HCT116 (cell line): Measurements from ENCODE around the gene CRIP2. TPM values are rescaled to one million over a fixed set of nuclear protein-coding genes. Genes with fewer than 3 reads are reported as not detected.

Experiments used
- ATAC-seq: fragments of 200-7000 bp; cut with Tn5 transposase; 2 replicates; pipeline ENCODE4 v1.9.1; 2020; ENCODE audit warnings: mild to moderate bottlenecking, moderate library complexity
- BruUV-seq: library from RNA; stranded (reverse); fragments of 400-500 nt; replicated peaks from 2 replicates; lab custom pipeline; 2021; lab: Mats Ljungman, UMichigan
- CTCF ChIA-PET: fragments of 300-600 bp; sonication (Branson Sonifier 250); formaldehyde crosslinking; loops from one replicate; lab custom pipeline; 2021; ENCODE audit warnings: antibody characterized with exemption; lab: Charles Lee
- POLR2A ChIA-PET: fragments of 300-600, 350-600 bp; sonication (Branson Sonifier 250); formaldehyde crosslinking; loops from one replicate; lab custom pipeline; 2021; ENCODE audit warnings: antibody characterized with exemption; lab: Charles Lee
- RAD21 ChIA-PET, 2 experiments: fragments of 300-600 bp; sonication (Branson Sonifier 250); formaldehyde crosslinking; loops; one replicate each; lab custom pipeline; 2023; ENCODE audit warnings: low total read pairs in 2 of 2; ENCODE audit not compliant: uncharacterized antibody in 2 of 2, unreplicated experiment in 2 of 2, low non-redundant PET in 1 of 2; lab: Charles Lee
- DNase-seq: peaks from one replicate; pipeline ENCODE4 v3.0.0-alpha.2; 2010; ENCODE audit warnings: low read depth, low spot score
- H2AFZ ChIP-seq: fragments of 200-600 bp; shearing (Covaris generic), sonication (generic); 2 replicates; pipeline ENCODE4 v1.6.1; 2017; ENCODE audit warnings: low read depth, mixed run types, mixed read lengths, antibody characterized with exemption, low read length; ENCODE audit not compliant: poor library complexity, severe bottlenecking
- H3K27ac ChIP-seq: 2 replicates; pipeline ENCODE4 v1.5.1; 2012; ENCODE audit warnings: low read depth, low read length
- H3K27me3 ChIP-seq: fragments of 200-600 bp; sonication (generic); 2 replicates; pipeline ENCODE4 v1.6.1; 2016; ENCODE audit warnings: mixed run types, low read length, mixed read lengths; ENCODE audit not compliant: insufficient read depth
- H3K36me3 ChIP-seq, 2 experiments: fragments of 200-500 bp in 1 of 2; fragments of 200-600 bp in 1 of 2; sonication (Bioruptor generic) in 1 of 2; sonication (generic) in 1 of 2; 2 replicates each; pipeline versions ENCODE4 v1.5.1 to v1.6.1; 2014 to 2016; ENCODE audit warnings: low read length in 2 of 2, inconsistent platforms in 1 of 2, mixed read lengths in 1 of 2, mixed run types in 1 of 2; ENCODE audit not compliant: insufficient read depth in 2 of 2, control insufficient read depth in 1 of 2
- H3K4me1 ChIP-seq, 2 experiments: fragments of 200-600 bp in 1 of 2; sonication (generic) in 1 of 2; 2 replicates each; pipeline versions ENCODE4 v1.5.1 to v1.6.1; 2012 to 2017; ENCODE audit warnings: low read length in 2 of 2, inconsistent platforms in 1 of 2, mild to moderate bottlenecking in 1 of 2, mixed read lengths in 1 of 2, mixed run types in 1 of 2, moderate library complexity in 1 of 2; ENCODE audit not compliant: insufficient read depth in 2 of 2, control insufficient read depth in 1 of 2
- H3K4me2 ChIP-seq: fragments of 200-600 bp; sonication (generic); 2 replicates; pipeline ENCODE4 v1.6.1; 2017; ENCODE audit warnings: mixed run types, low read length, mixed read lengths
- H3K4me3 ChIP-seq, 2 experiments: fragments of 200-600 bp in 1 of 2; sonication (generic) in 1 of 2; replicated peaks in 1 of 2; 2 replicates each; pipeline ENCODE4 v1.5.1; 2011 to 2016; ENCODE audit warnings: low read length in 2 of 2, control low read depth in 1 of 2, low read depth in 1 of 2, mild to moderate bottlenecking in 1 of 2, mixed read lengths in 1 of 2, mixed run types in 1 of 2
- H3K79me2 ChIP-seq: fragments of 200-600 bp; sonication (generic); 2 replicates; pipeline ENCODE4 v1.6.1; 2017; ENCODE audit warnings: mild to moderate bottlenecking, mixed run types, low read length, moderate library complexity, mixed read lengths; ENCODE audit not compliant: insufficient read depth
- H3K9ac ChIP-seq: fragments of 200-600 bp; sonication (generic); 2 replicates; pipeline ENCODE4 v1.6.1; 2016; ENCODE audit warnings: low read length, mixed read lengths
- H3K9me2 ChIP-seq: fragments of 200-600 bp; sonication (generic), shearing (Covaris generic); 2 replicates; pipeline ENCODE4 v1.6.1; 2017; ENCODE audit warnings: mixed run types, mild to moderate bottlenecking, moderate library complexity; ENCODE audit not compliant: insufficient read depth
- H3K9me3 ChIP-seq, 2 experiments: fragments of 200-500 bp in 1 of 2; fragments of 200-600 bp in 1 of 2; sonication (Bioruptor generic) in 1 of 2; sonication (generic) in 1 of 2; 2 replicates each; pipeline ENCODE4 v1.6.1; 2014 to 2017; ENCODE audit warnings: low read length in 2 of 2, mixed read lengths in 2 of 2, inconsistent platforms in 1 of 2, low read depth in 1 of 2, mild to moderate bottlenecking in 1 of 2, mixed run types in 1 of 2, moderate library complexity in 1 of 2; ENCODE audit not compliant: control insufficient read depth in 1 of 2, insufficient read depth in 1 of 2
- H4K20me1 ChIP-seq: fragments of 200-600 bp; sonication (generic), shearing (Covaris generic); 2 replicates; pipeline ENCODE4 v1.6.1; 2017; ENCODE audit warnings: mixed run types, mild to moderate bottlenecking, moderate library complexity; ENCODE audit not compliant: insufficient read depth
- CTCF ChIP-seq, 3 experiments: fragments of 200-600 bp in 1 of 3; sonication (generic) in 1 of 3; IDR thresholded peaks in 2 of 3; conservative IDR thresholded peaks in 1 of 3; 2 replicates each; pipeline ENCODE4 v1.5.1; 2012 to 2017; ENCODE audit warnings: low read depth in 2 of 3, low read length in 2 of 3, antibody characterized with exemption in 1 of 3, borderline replicate concordance in 1 of 3, control low read depth in 1 of 3, mild to moderate bottlenecking in 1 of 3, mixed read lengths in 1 of 3, mixed run types in 1 of 3, moderate library complexity in 1 of 3; ENCODE audit not compliant: insufficient read depth in 1 of 3
- ELF1 ChIP-seq: IDR thresholded peaks from 2 replicates; pipeline ENCODE4 v1.6.1; 2012; ENCODE audit warnings: low read depth, borderline replicate concordance
- EZH2 ChIP-seq: fragments of 200-600 bp; sonication (generic); IDR thresholded peaks from 2 replicates; pipeline ENCODE4 v1.6.1; 2017; ENCODE audit warnings: antibody characterized with exemption, mixed run types
- EZH2phosphoT487 ChIP-seq: fragments of 200-600 bp; IDR thresholded peaks from 2 replicates; pipeline ENCODE4 v1.6.1; 2018; ENCODE audit warnings: antibody characterized with exemption, borderline replicate concordance
- POLR2A ChIP-seq: IDR thresholded peaks from 2 replicates; pipeline ENCODE4 v1.7.0; 2011; ENCODE audit warnings: borderline replicate concordance; ENCODE audit not compliant: insufficient read depth, insufficient read length; ENCODE audit errors: extremely low read depth
- SIN3A ChIP-seq: IDR thresholded peaks from 2 replicates; pipeline ENCODE4 v1.6.1; 2012; ENCODE audit warnings: low read depth
- SRF ChIP-seq: IDR thresholded peaks from 2 replicates; pipeline ENCODE4 v1.6.1; 2012; ENCODE audit warnings: low read depth
- TCF7L2 ChIP-seq: IDR thresholded peaks from 2 replicates; pipeline ENCODE4 v1.7.0; 2011; ENCODE audit warnings: borderline replicate concordance, inconsistent platforms; ENCODE audit not compliant: insufficient read depth, insufficient read length; ENCODE audit errors: extremely low read depth
- ZFX ChIP-seq: fragments of 450-650 bp; IDR thresholded peaks from 2 replicates; pipeline ENCODE4 v1.6.1; 2017
- intact Hi-C: fragments of 100-400 bp; cut with micrococcal nuclease; formaldehyde crosslinking; loops from 2 replicates; pipeline ENCODE4 v1.10.0; 2022
- total RNA-seq: library from RNA; stranded (reverse); gene quantifications from one replicate; pipeline ENCODE4 v1.2.1, GENCODE V29; 2021; ENCODE audit not compliant: unreplicated experiment
- TF ChIP-seq, protein P1 (sequence below): IDR thresholded peaks from 2 replicates; pipeline ENCODE4 v1.6.1; 2012; ENCODE audit warnings: low read depth

CRIP2 gene
- total RNA-seq, 1 experiment from 2014 or later = 31.1 TPM

DNA sequence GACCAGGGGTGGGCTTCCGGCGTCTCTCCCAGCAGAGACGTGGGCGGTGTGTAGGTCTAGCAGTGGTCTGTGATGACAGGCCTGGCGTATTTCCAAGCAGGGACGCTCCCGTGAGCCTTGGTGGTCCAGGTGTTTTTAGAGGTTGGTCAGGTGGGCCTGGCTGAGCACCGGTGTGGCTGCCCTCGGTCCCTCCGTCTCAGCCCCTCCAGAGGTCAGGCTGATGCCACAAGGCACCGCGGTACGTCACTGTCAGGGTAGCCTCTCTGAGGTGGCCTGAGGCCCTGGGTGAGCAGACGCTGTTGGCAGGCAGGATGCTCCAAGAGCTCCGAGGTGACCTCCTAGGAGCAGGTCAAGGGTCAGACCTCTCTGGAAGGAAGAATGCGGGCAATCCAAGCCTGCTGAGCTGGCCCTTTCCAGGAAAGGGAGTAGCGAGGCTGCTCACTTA, 41.4 kb upstream of the CRIP2 start:
- intact Hi-C loops = no loop called here
- Histone ChIP-seq H3K36me3 (peaks cover 2 to 7% of the 10 kb centered on the region in 2 experiments; a peak in 2 of 4 replicates), H3K4me2 (no peak overlapping the region), H3K4me1 (peaks cover 20 to 33% of the 10 kb centered on the region in 2 experiments), H3K27ac (no peak overlapping the region), H3K9me2 (no peaks in the 10 kb centered on the region), H2AFZ (no peak overlapping the region), H3K79me2 (peaks cover 93% of the 10 kb centered on the region), H3K27me3 (no peaks in the 10 kb centered on the region), H3K4me3 (no peak overlapping the region), H3K9ac (no peak overlapping the region), H4K20me1 (peaks cover 25% of the 10 kb centered on the region), H3K9me3 (no peaks in the 10 kb centered on the region)
- BruUV-seq = no TSS peak
- ChIA-PET POLR2A (no interaction called here), RAD21 (no interaction called here), CTCF (no interaction called here)
- ATAC-seq (0 out of 2 replicates have a peak, but pooled peaks have one; percentile 6), DNase-seq (no peak)
- no peak for TF ChIP-seq SIN3A
- no peak for TF ChIP-seq ZFX
- TF ChIP-seq SRF = no peak
- no peak for TF ChIP-seq EZH2
- no peak for TF ChIP-seq TCF7L2
- TF ChIP-seq POLR2A = no peak
- no peak for TF ChIP-seq ELF1
- TF ChIP-seq, protein P1, sequence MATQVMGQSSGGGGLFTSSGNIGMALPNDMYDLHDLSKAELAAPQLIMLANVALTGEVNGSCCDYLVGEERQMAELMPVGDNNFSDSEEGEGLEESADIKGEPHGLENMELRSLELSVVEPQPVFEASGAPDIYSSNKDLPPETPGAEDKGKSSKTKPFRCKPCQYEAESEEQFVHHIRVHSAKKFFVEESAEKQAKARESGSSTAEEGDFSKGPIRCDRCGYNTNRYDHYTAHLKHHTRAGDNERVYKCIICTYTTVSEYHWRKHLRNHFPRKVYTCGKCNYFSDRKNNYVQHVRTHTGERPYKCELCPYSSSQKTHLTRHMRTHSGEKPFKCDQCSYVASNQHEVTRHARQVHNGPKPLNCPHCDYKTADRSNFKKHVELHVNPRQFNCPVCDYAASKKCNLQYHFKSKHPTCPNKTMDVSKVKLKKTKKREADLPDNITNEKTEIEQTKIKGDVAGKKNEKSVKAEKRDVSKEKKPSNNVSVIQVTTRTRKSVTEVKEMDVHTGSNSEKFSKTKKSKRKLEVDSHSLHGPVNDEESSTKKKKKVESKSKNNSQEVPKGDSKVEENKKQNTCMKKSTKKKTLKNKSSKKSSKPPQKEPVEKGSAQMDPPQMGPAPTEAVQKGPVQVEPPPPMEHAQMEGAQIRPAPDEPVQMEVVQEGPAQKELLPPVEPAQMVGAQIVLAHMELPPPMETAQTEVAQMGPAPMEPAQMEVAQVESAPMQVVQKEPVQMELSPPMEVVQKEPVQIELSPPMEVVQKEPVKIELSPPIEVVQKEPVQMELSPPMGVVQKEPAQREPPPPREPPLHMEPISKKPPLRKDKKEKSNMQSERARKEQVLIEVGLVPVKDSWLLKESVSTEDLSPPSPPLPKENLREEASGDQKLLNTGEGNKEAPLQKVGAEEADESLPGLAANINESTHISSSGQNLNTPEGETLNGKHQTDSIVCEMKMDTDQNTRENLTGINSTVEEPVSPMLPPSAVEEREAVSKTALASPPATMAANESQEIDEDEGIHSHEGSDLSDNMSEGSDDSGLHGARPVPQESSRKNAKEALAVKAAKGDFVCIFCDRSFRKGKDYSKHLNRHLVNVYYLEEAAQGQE = no peak
- TF ChIP-seq EZH2phosphoT487 = no peak
- TF ChIP-seq CTCF (IDR thresholded peaks at IDR 0.05 in 2 of 3, conservative IDR thresholded peaks at IDR 0.05 in 1 of 3; ENCODE audit: borderline replicate concordance in 1 of 3, insufficient read depth in 1 of 3, low read depth in 2 of 3, low read length in 2 of 3) = no peak
